ENCODE data around the gene FOSB. TPM values are rescaled to one million over a fixed set of nuclear protein-coding genes. Genes with fewer than 3 reads are reported as not detected.

Gene FOSB
- total and polyA plus RNA-seq, 9 of the 15 experiments (the other 6 are each of a cell fraction or from before 2014, with no cell fraction given) = 0.11 to 2.7 (median 0.73) TPM

- TF ChIP-seq SRF (CRISPR knock-in tag; IDR thresholded peaks at IDR 0.05) (peak in 1 of 2 experiments; percentile 68; a peak in 1 of 4 replicates), GABPB1 (CRISPR knock-in tag; IDR thresholded peaks at IDR 0.05) (peak; percentile 74), ETS1 (conservative IDR thresholded peaks at IDR 0.05; ENCODE audit: control insufficient read depth, low read depth, low read length) (peak; percentile 38; the same call in 1 of the 2 replicates), PRDM10 (IDR thresholded peaks at IDR 0.05; ENCODE audit: partially characterized antibody) (peak; percentile 81), CCNT2 (IDR thresholded peaks at IDR 0.05; ENCODE audit: borderline replicate concordance, extremely low read depth, insufficient read length, low read depth, low read length) (peak; percentile 63), ESRRA (IDR thresholded peaks at IDR 0.05; ENCODE audit: borderline replicate concordance, low read depth) (0 out of 2 replicates have a peak, but pooled peaks have one; percentile 26), POLR2H (tag; IDR thresholded peaks at IDR 0.05; ENCODE audit: low read depth) (peak; percentile 90), L3MBTL2 (IDR thresholded peaks at IDR 0.05) (peak; percentile 74), FOSL1 (tag; conservative IDR thresholded peaks at IDR 0.05) (peak; percentile 79), THAP12 (CRISPR knock-in tag; IDR thresholded peaks at IDR 0.05) (peak; percentile 91; the same call in 1 of the 2 replicates), ATF3 (IDR thresholded peaks at IDR 0.05) (no peak), ATF3 (CRISPR knock-in tag; conservative IDR thresholded peaks at IDR 0.05) (no peak), GATAD2A (IDR thresholded peaks at IDR 0.05) (0 out of 2 replicates have a peak, but pooled peaks have one; percentile 12), FOXM1 (IDR thresholded peaks at IDR 0.05; ENCODE audit: low read depth) (peak; percentile 86), FOXM1 (CRISPR knock-in tag; IDR thresholded peaks at IDR 0.05; ENCODE audit: low read depth) (no peak), SUPT5H (IDR thresholded peaks at IDR 0.05) (peak; percentile 96)
Measured at GRCh38 chr19:45506989-45507871, 39.4 kb downstream of the FOSB start, which contains the start of gene VASP (continued).
